ENCODE results near the gene MED8.

The MED8 gene
- 10.0 to 14.9 reads per million in 2 donors for total RNA-seq

GRCh38 chr1:43389326-43390313 is at the start of gene MED8, which contains the start of gene SZT2:
Gene MED8, minus strand, starts transcription at chr1:43389800. Its CDS starts 36 bp downstream, at chr1:43389764.
Gene SZT2, plus strand, starts transcription at chr1:43389899. Its CDS starts 70 bp downstream, at chr1:43389969.
- peak; percentile 65 to 93 (median 89) for DNase-seq

- no peak for DNase-seq
Observed at GRCh38 chr1:43438953-43439581, 49.5 kb upstream of the MED8 start.

GRCh38 chr1:43438576-43438952 is 49.0 kb upstream of the MED8 start:
- no peak for DNase-seq

- no peak for DNase-seq
Observed at GRCh38 chr1:43438006-43438405, 48.4 kb upstream of the MED8 start.

- DNase-seq = no peak
Observed at GRCh38 chr1:43437031-43437973, 47.7 kb upstream of the MED8 start.

GRCh38 chr1:43436371-43436770 is 46.8 kb upstream of the MED8 start:
- DNase-seq = no peak

- no peak for DNase-seq
Observed at GRCh38 chr1:43435146-43436145, 45.8 kb upstream of the MED8 start.

- no peak for DNase-seq
Observed at GRCh38 chr1:43434256-43434655, 44.7 kb upstream of the MED8 start.

GRCh38 chr1:43432907-43433306 is 43.3 kb upstream of the MED8 start:
- DNase-seq = no peak

GRCh38 chr1:43432171-43432860 is 42.7 kb upstream of the MED8 start:
- no peak for DNase-seq

GRCh38 chr1:43431676-43432075 is 42.1 kb upstream of the MED8 start:
- no peak for DNase-seq

GRCh38 chr1:43430831-43431230 is 41.2 kb upstream of the MED8 start:
- no peak for DNase-seq

GRCh38 chr1:43427941-43428340 is 38.3 kb upstream of the MED8 start:
- DNase-seq = no peak

- DNase-seq = no peak
Observed at GRCh38 chr1:43427524-43427923, 37.9 kb upstream of the MED8 start.

GRCh38 chr1:43426221-43426620 is 36.6 kb upstream of the MED8 start:
- no peak for DNase-seq

GRCh38 chr1:43425045-43425444 is 35.4 kb upstream of the MED8 start:
- DNase-seq = no peak

GRCh38 chr1:43423672-43424550 is 34.3 kb upstream of the MED8 start:
- peak in 1 of 5 experiments; percentile 30 for DNase-seq

GRCh38 chr1:43422995-43423671 is 33.5 kb upstream of the MED8 start:
- no peak for DNase-seq
